OCI-LY3 (cell line): ENCODE results near the gene MT1A.
A peak's percentile ranks its signal among the peaks of the same experiment; 100 is the strongest.

Source experiments
- H2AFZ ChIP-seq: fragments of 200-600, 300-600 bp; shearing (Covaris generic); 2 replicates; pipeline ENCODE4 v1.6.0; 2014; ENCODE audit warnings: antibody characterized with exemption, low read depth, low read length
- H3K27ac ChIP-seq: fragments of 200-600, 300-600 bp; sonication (generic); 2 replicates; pipeline ENCODE4 v1.5.1; 2014; ENCODE audit warnings: mild to moderate bottlenecking, low read length, moderate library complexity, mixed read lengths
- H3K27me3 ChIP-seq: fragments of 200-600, 300-600 bp; sonication (generic); 2 replicates; pipeline ENCODE4 v1.6.1; 2014; ENCODE audit warnings: low read depth, low read length, mixed read lengths
- H3K36me3 ChIP-seq: fragments of 200-600, 300-600 bp; sonication (generic); replicated peaks from 2 replicates; pipeline ENCODE3; 2014; ENCODE audit warnings: low read depth, low read length, mixed read lengths
- H3K4me1 ChIP-seq: fragments of 300-600, 200-600 bp; sonication (generic); 2 replicates; pipeline ENCODE4 v1.6.1; 2014; ENCODE audit warnings: low read length, mixed read lengths
- H3K4me2 ChIP-seq: fragments of 200-600, 300-600 bp; sonication (generic); 2 replicates; pipeline ENCODE4 v1.6.1; 2014; ENCODE audit warnings: low read length, mixed read lengths
- H3K4me3 ChIP-seq: fragments of 300-600, 200-600 bp; sonication (generic); 2 replicates; pipeline ENCODE4 v1.5.1; 2014; ENCODE audit warnings: antibody characterized with exemption, mild to moderate bottlenecking, low read length, moderate library complexity
- H3K79me2 ChIP-seq: fragments of 300-600, 200-600 bp; shearing (Covaris generic); 2 replicates; pipeline ENCODE4 v1.6.1; 2014; ENCODE audit warnings: mild to moderate bottlenecking, low read length, mixed read lengths
- H3K9ac ChIP-seq: fragments of 300-600, 200-600 bp; shearing (Covaris generic); 2 replicates; pipeline ENCODE4 v1.6.0; 2014; ENCODE audit warnings: mild to moderate bottlenecking, low read length, moderate library complexity
- H3K9me3 ChIP-seq: fragments of 200-600, 300-600 bp; shearing (Covaris generic); 2 replicates; pipeline ENCODE4 v1.6.1; 2014; ENCODE audit warnings: low read length, mixed read lengths; ENCODE audit not compliant: insufficient read depth
- H4K20me1 ChIP-seq: fragments of 200-600, 300-600 bp; sonication (generic); 2 replicates; pipeline ENCODE4 v1.6.1; 2016; ENCODE audit warnings: low read length, mixed read lengths; ENCODE audit not compliant: insufficient read depth
- CTCF ChIP-seq: fragments of 200-600, 300-600 bp; sonication (generic); IDR thresholded peaks from 2 replicates; pipeline ENCODE4 v1.5.1; 2014; ENCODE audit warnings: antibody characterized with exemption, low read length, low read depth
- EZH2phosphoT487 ChIP-seq: fragments of 200-600 bp; shearing (Covaris generic); IDR thresholded peaks from 2 replicates; pipeline ENCODE4 v1.6.1; 2018; ENCODE audit warnings: antibody characterized with exemption, mixed run types, low read depth

Gene MT1A

GRCh38 chr16:56608043-56608875 lies 30.2 kb upstream of the MT1A start, which contains the start of gene MT2A:
Gene MT2A (plus strand): TSS chr16:56608584. CDS start chr16:56608656, 72 bp downstream.
- Histone ChIP-seq H3K4me1 (peaks cover 27% of the 10 kb centered on the region), H3K4me2 (peak within 1 kb of the TSS; percentile 100), H3K4me3 (peak within 1 kb of the TSS; percentile 89), H2AFZ (peak within 1 kb of the TSS; percentile 98), H4K20me1 (no peaks in the 10 kb centered on the region), H3K9ac (peak within 1 kb of the TSS; percentile 79), H3K36me3 (no peaks in the 10 kb centered on the region), H3K27me3 (no peaks in the 10 kb centered on the region), H3K79me2 (no peaks in the 10 kb centered on the region), H3K9me3 (no peaks in the 10 kb centered on the region), H3K27ac (peak within 1 kb of the TSS; percentile 40; the same call in 1 of the 2 replicates)
- TF ChIP-seq CTCF = no peak
- no peak for TF ChIP-seq EZH2phosphoT487

- Histone ChIP-seq H2AFZ (peak overlapping the region; percentile 86; the same call in 1 of the 2 replicates), H3K4me2 (peak overlapping the region; percentile 100), H3K27ac (0 out of 2 replicates have a peak overlapping the region, but pooled peaks have one; percentile 14), H3K79me2 (no peaks in the 10 kb centered on the region), H3K9me3 (no peaks in the 10 kb centered on the region), H3K36me3 (no peaks in the 10 kb centered on the region), H3K9ac (peak overlapping the region; percentile 79), H3K27me3 (no peaks in the 10 kb centered on the region), H3K4me1 (peaks cover 27% of the 10 kb centered on the region), H3K4me3 (peak overlapping the region; percentile 89), H4K20me1 (no peaks in the 10 kb centered on the region)
- TF ChIP-seq EZH2phosphoT487 (no peak), CTCF (no peak)
Observed at GRCh38 chr16:56608876-56609462, 29.5 kb upstream of the MT1A start.

- peak overlapping the region; percentile 100 for H3K4me2 ChIP-seq
- peak overlapping the region; percentile 79 for H3K9ac ChIP-seq
- no peak for TF ChIP-seq CTCF
- TF ChIP-seq EZH2phosphoT487 = no peak
- peak overlapping the region; percentile 89 for H3K4me3 ChIP-seq
- no peaks in the 10 kb centered on the region for H4K20me1 ChIP-seq
- H3K36me3 ChIP-seq = no peaks in the 10 kb centered on the region
- no peaks in the 10 kb centered on the region for H3K79me2 ChIP-seq
- H3K27ac ChIP-seq = peak overlapping the region; percentile 37
- no peak overlapping the region for H2AFZ ChIP-seq
- H3K9me3 ChIP-seq = no peaks in the 10 kb centered on the region
- no peaks in the 10 kb centered on the region for H3K27me3 ChIP-seq
- peaks cover 28% of the 10 kb centered on the region for H3K4me1 ChIP-seq
Observed at GRCh38 chr16:56609463-56609921, 29.0 kb upstream of the MT1A start.

- Histone ChIP-seq H3K4me2 (peak overlapping the region; percentile 100), H3K36me3 (no peaks in the 10 kb centered on the region), H3K79me2 (no peaks in the 10 kb centered on the region), H3K4me1 (peaks cover 34% of the 10 kb centered on the region), H3K4me3 (peak overlapping the region; percentile 89), H3K27me3 (no peaks in the 10 kb centered on the region), H3K27ac (peak overlapping the region; percentile 37), H2AFZ (peak overlapping the region; percentile 3; the same call in 1 of the 2 replicates), H4K20me1 (no peaks in the 10 kb centered on the region), H3K9me3 (no peaks in the 10 kb centered on the region), H3K9ac (peak overlapping the region; percentile 79)
- peak; percentile 24; the same call in 1 of the 2 replicates for TF ChIP-seq CTCF
- no peak for TF ChIP-seq EZH2phosphoT487
Observed at GRCh38 chr16:56610017-56610608, 28.4 kb upstream of the MT1A start.
